Keratinocyte (primary cell): ENCODE results near the gene SFTPB. TPM values are rescaled to one million over a fixed set of nuclear protein-coding genes. Genes with fewer than 3 reads are reported as not detected.

Experiments
- DNase-seq: peaks from one replicate; pipeline ENCODE4 v3.0.0-alpha.2; 2011; ENCODE audit warnings: low read depth, missing footprints, low spot score
- FAIRE-seq: peaks from 2 replicates; lab custom pipeline; 2011; peaks lifted over from hg19 to GRCh38; lab: Jason Lieb, UNC
- H2AFZ ChIP-seq: 2 replicates; pipeline ENCODE4 v1.6.0; 2012; ENCODE audit warnings: low read length, control low read depth, inconsistent platforms; ENCODE audit not compliant: control insufficient read depth
- H3K27ac ChIP-seq: 2 replicates; pipeline ENCODE4 v1.5.1; 2011; ENCODE audit warnings: low read length; ENCODE audit not compliant: control insufficient read depth, insufficient read depth
- H3K27me3 ChIP-seq: 3 replicates; pipeline ENCODE4 v1.6.0; 2011; ENCODE audit warnings: low read length; ENCODE audit not compliant: control insufficient read depth, insufficient read depth; ENCODE audit errors: extremely low read depth
- H3K36me3 ChIP-seq, 2 experiments: 2 replicates in 1 of 2; 3 replicates in 1 of 2; pipeline ENCODE4 v1.5.1; 2011; ENCODE audit warnings: low read length in 2 of 2, mild to moderate bottlenecking in 1 of 2; ENCODE audit not compliant: control insufficient read depth in 2 of 2, insufficient read depth in 2 of 2; ENCODE audit errors: extremely low read depth in 1 of 2
- H3K4me1 ChIP-seq: 3 replicates; pipeline ENCODE4 v1.5.1; 2011; ENCODE audit warnings: low read length; ENCODE audit not compliant: control insufficient read depth, insufficient read depth; ENCODE audit errors: extremely low read depth
- H3K4me2 ChIP-seq: 3 replicates; pipeline ENCODE4 v1.6.0; 2011; ENCODE audit warnings: low read depth, low read length; ENCODE audit not compliant: control insufficient read depth, insufficient read depth; ENCODE audit errors: extremely low read depth
- H3K4me3 ChIP-seq, 3 experiments: fragments of 200-600 bp in 1 of 3; sonication (generic) in 1 of 3; 2 replicates in 2 of 3; 3 replicates in 1 of 3; pipeline ENCODE4 v1.5.1; 2011 to 2016; ENCODE audit warnings: low read length in 3 of 3, mild to moderate bottlenecking in 3 of 3, control low read depth in 2 of 3, inconsistent platforms in 1 of 3, low read depth in 1 of 3, mixed read lengths in 1 of 3, mixed run types in 1 of 3, moderate library complexity in 1 of 3; ENCODE audit not compliant: control insufficient read depth in 2 of 3, insufficient read depth in 2 of 3; ENCODE audit errors: extremely low read depth in 1 of 3
- H3K79me2 ChIP-seq: 2 replicates; pipeline ENCODE4 v1.6.0; 2012; ENCODE audit warnings: low read length; ENCODE audit not compliant: control insufficient read depth, insufficient read depth
- H3K9ac ChIP-seq: 3 replicates; pipeline ENCODE4 v1.6.0; 2011; ENCODE audit warnings: low read length; ENCODE audit not compliant: control insufficient read depth, insufficient read depth; ENCODE audit errors: extremely low read depth
- H3K9me1 ChIP-seq: 3 replicates; pipeline ENCODE4 v1.6.0; 2011; ENCODE audit warnings: low read length; ENCODE audit not compliant: control insufficient read depth, insufficient read depth; ENCODE audit errors: extremely low read depth
- H3K9me3 ChIP-seq: 2 replicates; pipeline ENCODE4 v1.5.1; 2012; ENCODE audit warnings: low read depth, low read length; ENCODE audit not compliant: control insufficient read depth
- H4K20me1 ChIP-seq: 3 replicates; pipeline ENCODE4 v1.6.0; 2011; ENCODE audit warnings: low read length; ENCODE audit not compliant: control insufficient read depth, insufficient read depth; ENCODE audit errors: extremely low read depth
- CTCF ChIP-seq, 3 experiments: IDR thresholded peaks in 1 of 3; conservative IDR thresholded peaks in 1 of 3; optimal IDR thresholded peaks in 1 of 3; 2 replicates in 2 of 3; 3 replicates in 1 of 3; pipeline versions ENCODE3 to v1.5.1; 2011; ENCODE audit warnings: low read length in 3 of 3, mild to moderate bottlenecking in 3 of 3, moderate library complexity in 2 of 3, control low read depth in 1 of 3, inconsistent platforms in 1 of 3; ENCODE audit not compliant: insufficient read depth in 2 of 3; ENCODE audit errors: extremely low read depth in 1 of 3
- EZH2 ChIP-seq: IDR thresholded peaks from one replicate; pipeline ENCODE4 v1.6.1; 2012; ENCODE audit warnings: inconsistent platforms, mild to moderate bottlenecking, low read length, moderate library complexity
- dilution Hi-C: fragments of 300-500 bp; cut with MboI; formaldehyde crosslinking; loops from one replicate; pipeline ENCODE4 v1.7.0; 2020; ENCODE audit warnings: low sequenced_read_pairs; ENCODE audit not compliant: extremely low pct_ligation_motif_present
- polyA plus RNA-seq, 5 experiments: library from polyadenylated mRNA; depleted of rRNA in 3 of 5; stranded (reverse) in 3 of 5; stranded (forward) in 1 of 5; unstranded in 1 of 5; fragments of >200 nt; gene quantifications; 1 replicate in 1 of 5; 2 replicates in 3 of 5; 3 replicates in 1 of 5; pipeline versions ENCODE4 v1.2.1 to v1.2.3, GENCODE V29; 2011 to 2012; ENCODE audit warnings: missing spikeins in 2 of 5, low read depth in 1 of 5, low replicate concordance in 1 of 5

The SFTPB gene
- polyA plus RNA-seq, 1 donor (not counting 4 experiments of a cell fraction or from before 2014, with no cell fraction given): not detected

- no peak for DNase-seq
- no peaks in the 10 kb centered on the region for H3K4me1 ChIP-seq
- H3K27me3 ChIP-seq: no peaks in the 10 kb centered on the region
- TF ChIP-seq CTCF (optimal IDR thresholded peaks at IDR 0.05 in 1 of 3, IDR thresholded peaks at IDR 0.05 in 1 of 3, conservative IDR thresholded peaks at IDR 0.05 in 1 of 3; ENCODE audit: extremely low read depth in 1 of 3, insufficient read depth in 2 of 3, low read length in 3 of 3) (no peak), EZH2 (no peak)
- H4K20me1 ChIP-seq: no peaks in the 10 kb centered on the region
- no peaks in the 10 kb centered on the region for H3K9me1 ChIP-seq
- H3K9me3 ChIP-seq: no peaks in the 10 kb centered on the region
- dilution Hi-C loops: no loop called here
- no peak for FAIRE-seq
- no peak overlapping the region for H3K4me3 ChIP-seq
- no peaks in the 10 kb centered on the region for H3K79me2 ChIP-seq
- no peak overlapping the region for H3K27ac ChIP-seq
- H3K36me3 ChIP-seq: peaks cover 13 to 25% of the 10 kb centered on the region in 2 experiments
- no peak overlapping the region for H2AFZ ChIP-seq
- no peak overlapping the region for H3K9ac ChIP-seq
- no peak overlapping the region for H3K4me2 ChIP-seq
Observed at GRCh38 chr2:85653996-85654395, 14.0 kb downstream of the SFTPB start.

DNA sequence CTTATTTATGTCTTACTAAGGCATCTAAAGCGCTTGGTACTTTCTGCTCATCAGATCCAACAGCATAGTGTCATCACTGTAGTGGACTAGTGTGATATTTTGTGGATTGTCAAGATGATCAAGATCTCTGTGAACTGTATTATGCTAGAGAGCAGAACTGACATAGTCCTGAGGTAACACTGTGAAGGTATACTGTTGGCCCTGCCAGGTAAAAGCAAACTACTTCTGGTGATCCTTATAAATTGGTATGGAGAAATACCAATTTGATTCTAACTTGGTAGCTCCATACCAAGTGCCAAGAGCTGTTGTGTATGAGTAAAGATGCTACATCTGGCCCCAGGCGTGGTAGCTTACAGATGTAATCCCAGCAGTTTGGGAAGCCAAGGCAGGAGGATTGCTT, 15.9 kb downstream of the SFTPB start:
- no peak overlapping the region for H2AFZ ChIP-seq
- dilution Hi-C loops: no loop called here
- DNase-seq (no peak), FAIRE-seq (no peak)
- no peaks in the 10 kb centered on the region for H3K9me1 ChIP-seq
- TF ChIP-seq EZH2 (no peak), CTCF (optimal IDR thresholded peaks at IDR 0.05 in 1 of 3, IDR thresholded peaks at IDR 0.05 in 1 of 3, conservative IDR thresholded peaks at IDR 0.05 in 1 of 3; ENCODE audit: extremely low read depth in 1 of 3, insufficient read depth in 2 of 3, low read length in 3 of 3) (no peak)
- H3K27me3 ChIP-seq: no peaks in the 10 kb centered on the region
- no peak overlapping the region for H3K27ac ChIP-seq
- no peaks in the 10 kb centered on the region for H3K4me1 ChIP-seq
- peaks cover 19 to 35% of the 10 kb centered on the region in 2 experiments for H3K36me3 ChIP-seq
- H3K4me3 ChIP-seq: no peak overlapping the region
- no peaks in the 10 kb centered on the region for H3K79me2 ChIP-seq
- no peak overlapping the region for H3K9ac ChIP-seq
- no peaks in the 10 kb centered on the region for H4K20me1 ChIP-seq
- H3K4me2 ChIP-seq: no peak overlapping the region
- H3K9me3 ChIP-seq: no peaks in the 10 kb centered on the region
